NCI-H345 treated with DMSO at 0.1 percent for 48 hours (cell line): Measurements from ENCODE around the gene PDE4D.
A peak's percentile ranks its signal among the peaks of the same experiment; 100 is the strongest.

ENCODE experiments used
- DNase-seq: peaks from one replicate; lab custom pipeline; 2025; ENCODE audit not compliant: unreplicated experiment; lab: John Stamatoyannopoulos, UW

The PDE4D gene

DNA sequence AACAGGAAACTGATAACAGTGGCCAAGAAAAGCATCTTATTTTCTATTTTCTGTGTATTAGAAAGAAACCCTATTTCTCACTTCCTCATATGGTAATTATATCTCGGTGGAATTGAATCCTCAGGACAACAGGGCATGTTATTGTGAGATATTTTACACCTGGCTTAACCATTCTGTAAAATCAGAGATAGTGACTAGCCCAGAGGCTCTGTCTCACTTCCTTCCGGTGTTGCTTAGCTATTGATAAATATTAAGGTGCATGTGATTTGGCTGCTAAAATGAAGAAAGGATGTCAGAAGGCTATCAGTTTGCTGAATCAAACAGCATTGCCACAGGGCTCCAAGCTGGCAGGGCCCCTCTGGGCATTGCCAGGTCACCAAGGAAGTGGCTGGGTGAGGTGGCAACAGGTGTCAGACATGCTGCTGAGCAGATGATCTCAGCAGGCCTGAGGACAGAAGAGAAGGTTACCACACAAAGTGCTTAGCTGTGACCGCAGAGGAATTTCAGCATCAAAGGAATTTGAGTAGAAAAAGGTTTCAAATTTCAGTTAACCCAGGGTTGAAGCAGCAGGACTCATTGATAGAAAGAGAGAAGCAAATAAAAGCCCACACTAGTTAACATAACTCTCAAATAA, 330.7 kb downstream of the PDE4D start:
- DNase-seq, result no peak

- DNase-seq, result no peak
Measured at GRCh38 chr5:59560553-59560952, 333.0 kb downstream of the PDE4D start.

GRCh38 chr5:59559847-59560246, 333.7 kb downstream of the PDE4D start:
- DNase-seq, result no peak

DNA sequence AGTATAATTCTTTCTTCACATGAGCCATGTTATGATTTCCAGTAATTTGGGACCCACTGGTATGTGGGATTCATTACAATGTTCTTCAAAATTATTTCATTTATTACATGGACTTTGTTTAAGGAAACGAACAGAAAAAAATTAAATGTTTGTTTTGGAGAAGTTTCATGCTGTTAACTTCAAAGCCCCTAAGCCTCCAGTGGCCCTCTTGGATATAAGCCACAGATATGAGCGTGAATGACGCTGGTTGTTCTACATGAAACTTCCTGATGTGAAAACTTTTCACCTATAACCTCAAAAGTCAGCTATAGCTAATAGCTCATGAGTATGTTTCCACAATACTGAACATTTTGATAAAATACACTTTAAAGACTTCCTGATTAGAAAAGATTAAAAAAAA, 334.2 kb downstream of the PDE4D start:
- DNase-seq, result no peak

DNA sequence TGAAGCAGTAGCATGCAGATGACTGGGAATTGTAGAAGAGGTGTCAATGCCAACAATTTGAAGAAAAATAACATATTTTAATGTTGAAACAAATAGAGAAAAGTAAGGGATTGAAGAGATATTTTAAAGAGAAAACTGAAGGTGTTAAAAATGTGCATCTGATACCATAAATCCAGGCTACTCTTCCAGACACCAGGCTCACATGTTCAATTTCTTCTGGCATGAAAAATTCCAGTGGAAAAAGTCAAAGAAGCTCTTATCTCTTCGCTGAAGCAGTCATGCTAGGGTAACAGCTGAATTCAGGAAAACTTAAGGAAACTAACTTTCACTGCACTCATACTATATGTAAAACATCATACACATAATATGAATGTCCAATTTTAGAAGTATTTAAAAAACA, 335.0 kb downstream of the PDE4D start:
- no peak for DNase-seq

DNA sequence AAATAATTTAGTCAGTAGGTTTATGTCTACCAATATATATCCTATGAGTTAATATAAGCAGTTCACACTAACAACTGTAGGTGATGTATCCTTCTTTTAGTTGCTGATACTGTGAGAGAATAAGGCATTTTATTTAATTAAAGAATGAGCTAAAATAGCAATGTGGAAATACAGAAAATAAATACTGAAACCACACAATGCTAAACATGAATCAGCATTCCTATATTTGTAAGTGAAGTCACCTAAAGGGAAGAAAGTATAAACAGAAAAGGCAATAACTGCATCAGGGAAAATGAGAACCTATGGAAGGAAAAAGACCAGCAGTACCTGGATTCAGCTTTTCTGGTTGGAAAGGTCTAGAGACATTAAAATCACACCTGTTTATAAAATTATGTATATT, 336.0 kb downstream of the PDE4D start:
- DNase-seq, result no peak

GRCh38 chr5:59555596-59555995, 337.9 kb downstream of the PDE4D start:
- DNase-seq, result no peak

DNA sequence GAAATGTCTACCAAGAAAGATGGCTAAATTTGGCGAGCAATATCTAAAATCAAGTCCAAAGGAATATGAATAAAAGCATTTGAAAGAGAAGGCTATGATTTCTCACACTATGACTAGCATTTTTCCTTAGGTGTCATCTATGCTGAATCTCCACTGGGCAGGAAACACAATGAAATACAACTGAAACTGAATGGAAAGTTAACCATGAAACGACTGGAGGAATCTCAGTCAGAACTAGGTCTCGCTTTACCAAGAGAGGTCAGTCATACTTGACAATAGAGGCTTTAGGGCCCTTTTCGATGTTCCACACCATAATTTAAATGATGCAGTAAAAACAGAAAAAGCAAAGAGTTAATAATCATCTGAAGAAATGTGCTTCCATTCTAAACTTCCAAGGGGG, 339.0 kb downstream of the PDE4D start:
- no peak for DNase-seq

DNA sequence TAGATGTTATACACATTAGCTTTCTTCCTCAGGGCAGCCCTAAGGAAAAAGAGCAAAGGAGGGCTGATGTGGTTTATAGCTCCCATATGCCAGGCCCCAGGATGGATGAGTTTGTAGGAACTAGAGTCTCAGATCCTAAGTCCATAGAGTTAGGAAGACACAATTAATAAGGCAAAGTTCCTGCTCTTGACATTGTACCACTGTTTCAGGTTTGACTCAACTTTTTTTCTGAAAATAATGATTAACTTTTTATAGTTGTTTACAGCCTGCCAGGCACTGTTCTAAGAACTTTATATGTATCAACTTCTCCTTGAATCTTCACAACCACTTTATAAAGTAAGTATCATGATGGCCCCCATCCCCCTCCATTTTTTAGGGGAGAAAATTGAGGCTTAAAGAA, 339.5 kb downstream of the PDE4D start:
- DNase-seq, result no peak

DNA sequence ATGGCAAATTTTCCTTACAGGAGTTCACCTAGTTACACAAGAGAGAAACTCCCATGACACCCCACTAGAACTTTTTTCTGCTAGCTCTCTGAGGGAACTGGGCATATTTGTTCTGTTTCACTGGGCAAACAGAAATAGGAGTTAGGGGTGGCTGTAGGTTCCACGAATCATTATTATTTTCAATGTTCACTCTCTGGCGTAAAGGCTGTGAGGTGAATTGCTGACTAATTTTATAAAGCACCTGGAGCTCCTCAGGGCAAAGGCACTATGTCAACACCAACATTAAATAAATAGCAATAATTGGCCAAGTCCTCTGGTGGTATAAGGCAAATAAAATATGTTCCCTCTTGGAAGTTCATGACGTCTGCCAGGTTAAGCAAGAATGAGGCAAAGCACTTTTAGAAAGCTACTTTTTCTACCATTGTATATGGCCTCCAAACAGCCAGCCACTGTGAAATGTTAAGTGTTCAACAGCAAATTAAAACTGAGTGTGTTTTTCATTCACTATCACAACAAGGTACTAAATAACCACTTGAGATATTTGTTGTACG, 344.6 kb downstream of the PDE4D start:
- DNase-seq, result peak; percentile 78

DNA sequence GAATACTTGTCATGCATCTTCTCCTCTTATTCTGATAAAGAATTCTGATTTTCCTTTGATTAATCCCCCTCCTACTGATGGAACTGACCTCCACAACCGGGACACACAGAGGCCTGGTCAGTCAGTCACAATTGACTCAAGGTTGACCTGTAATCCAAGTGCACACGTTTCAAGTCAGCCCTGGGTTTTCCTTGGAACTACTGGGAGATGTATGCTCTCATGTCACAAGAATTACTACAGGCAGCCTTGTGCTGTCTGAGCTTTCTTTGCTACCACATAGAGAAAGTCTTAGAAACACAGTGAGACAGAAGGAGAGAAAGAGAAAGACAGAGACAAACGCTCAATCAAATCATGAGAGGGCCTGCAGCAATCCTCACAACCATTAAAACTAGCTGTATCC, 345.8 kb downstream of the PDE4D start:
- no peak for DNase-seq

DNA sequence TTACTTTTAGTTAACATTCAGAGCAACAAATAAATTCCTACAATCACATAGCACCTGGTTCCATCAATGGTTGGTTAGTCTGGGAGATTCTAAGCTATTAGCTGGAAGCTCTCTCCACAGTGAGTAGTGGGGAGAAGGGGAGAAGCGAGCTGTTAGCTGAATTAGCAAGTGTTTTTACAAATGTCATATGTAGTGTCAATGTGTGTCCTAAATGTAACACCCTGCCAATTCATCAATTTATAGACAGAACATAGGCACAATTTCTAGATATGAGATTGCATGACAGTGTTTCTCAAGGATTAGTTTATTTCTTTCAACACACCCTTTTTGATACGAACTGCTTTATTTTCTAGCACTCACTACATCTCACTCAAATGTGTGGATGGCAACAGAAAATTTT, 349.0 kb downstream of the PDE4D start:
- no peak for DNase-seq

- no peak for DNase-seq
Measured at GRCh38 chr5:59543821-59544442, 349.6 kb downstream of the PDE4D start.

- no peak for DNase-seq
Measured at GRCh38 chr5:59542851-59543820, 350.4 kb downstream of the PDE4D start.

DNA sequence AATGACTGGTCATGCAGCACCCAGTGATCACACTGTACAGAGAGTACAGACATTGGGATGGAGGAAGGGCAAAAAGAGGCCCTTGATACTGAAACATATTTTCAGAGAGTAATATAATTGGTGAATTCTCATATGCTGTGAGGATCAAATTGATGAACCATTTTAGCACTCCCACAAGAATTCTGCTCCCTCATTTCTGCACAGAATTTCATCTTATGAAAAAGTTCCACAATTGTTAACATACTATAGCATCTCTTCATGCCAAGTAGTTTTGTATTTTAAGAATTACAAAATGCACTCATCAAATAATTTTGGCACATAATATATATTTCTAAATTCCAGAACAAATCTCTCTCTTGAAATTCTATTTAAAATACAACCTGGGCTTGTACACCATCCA, 351.2 kb downstream of the PDE4D start:
- no peak for DNase-seq

GRCh38 chr5:59540366-59540765, 353.2 kb downstream of the PDE4D start:
- no peak for DNase-seq

DNA sequence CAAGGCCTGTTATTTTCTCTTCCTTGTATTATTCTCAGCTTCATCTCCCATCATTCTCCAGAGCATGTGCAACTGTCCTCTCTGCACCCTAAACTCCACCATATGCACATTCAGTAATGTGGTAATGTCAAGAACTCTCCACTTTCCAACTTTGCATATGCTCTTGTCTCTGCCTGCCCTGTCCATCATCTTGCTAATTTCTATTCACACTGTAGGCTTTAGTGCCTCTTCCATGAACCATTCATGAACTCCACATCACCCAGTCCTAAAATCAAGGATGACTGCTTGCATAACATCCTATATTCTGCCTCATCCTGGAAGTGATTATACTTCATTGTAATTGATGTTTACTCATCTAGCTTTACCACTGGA, 354.8 kb downstream of the PDE4D start:
- no peak for DNase-seq

- no peak for DNase-seq
Measured at GRCh38 chr5:59537961-59538749, 355.4 kb downstream of the PDE4D start.

DNA sequence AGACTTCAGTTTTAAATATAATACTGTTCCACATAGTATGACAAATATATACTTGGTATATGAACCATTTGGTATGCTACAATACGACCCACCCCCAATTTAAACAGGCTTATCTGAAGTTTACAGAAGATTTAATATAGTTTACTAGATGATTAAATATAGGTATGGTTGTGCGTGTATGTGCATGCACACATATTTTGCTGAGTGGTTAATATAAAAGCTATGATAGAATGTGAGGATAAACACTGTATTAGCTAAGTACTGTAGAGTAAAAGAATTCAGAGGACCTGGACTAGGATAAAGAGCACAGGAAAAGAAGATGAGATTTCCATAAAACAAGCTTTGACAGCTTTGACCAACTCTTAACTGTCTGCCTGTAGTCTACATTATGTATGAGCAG, 356.7 kb downstream of the PDE4D start:
- no peak for DNase-seq

DNA sequence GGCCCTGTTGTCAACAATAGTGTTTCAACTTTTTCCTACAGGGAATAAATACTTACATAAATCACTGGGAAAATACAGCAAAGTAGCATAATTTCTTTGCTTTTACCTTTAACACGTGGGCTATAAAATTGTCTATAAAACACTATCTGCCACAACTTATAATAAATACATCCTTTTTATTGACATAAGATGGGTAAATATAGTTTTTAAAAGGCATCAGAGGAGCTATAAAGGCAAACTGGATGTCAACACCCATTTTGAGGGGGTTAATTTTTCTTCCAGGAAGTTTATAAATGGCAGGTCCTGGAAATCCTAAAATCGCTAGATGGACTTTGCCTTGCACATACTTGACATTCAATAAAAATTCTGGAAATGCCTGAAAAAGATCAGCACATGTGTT, 358.0 kb downstream of the PDE4D start:
- DNase-seq, result no peak

- DNase-seq, result no peak
Measured at GRCh38 chr5:59533730-59534108, 359.8 kb downstream of the PDE4D start.
